GM18505 (cell line): ENCODE data around the gene PAQR9.

ENCODE experiments used
- ATAC-seq: cut with Tn5 transposase; IDR thresholded peaks from one replicate; pipeline ENCODE4 v1.9.1; 2021; ENCODE audit not compliant: unreplicated experiment
- POLR2A ChIP-seq: IDR thresholded peaks from 4 replicates; pipeline ENCODE4 v1.6.1; 2011; ENCODE audit warnings: borderline replicate concordance; ENCODE audit not compliant: insufficient read depth, insufficient read length; ENCODE audit errors: extremely low read depth

The PAQR9 gene

GRCh38 chr3:142952272-142953193 lies 10.9 kb downstream of the PAQR9 start:
- ATAC-seq = no peak
- TF ChIP-seq POLR2A = no peak

DNA sequence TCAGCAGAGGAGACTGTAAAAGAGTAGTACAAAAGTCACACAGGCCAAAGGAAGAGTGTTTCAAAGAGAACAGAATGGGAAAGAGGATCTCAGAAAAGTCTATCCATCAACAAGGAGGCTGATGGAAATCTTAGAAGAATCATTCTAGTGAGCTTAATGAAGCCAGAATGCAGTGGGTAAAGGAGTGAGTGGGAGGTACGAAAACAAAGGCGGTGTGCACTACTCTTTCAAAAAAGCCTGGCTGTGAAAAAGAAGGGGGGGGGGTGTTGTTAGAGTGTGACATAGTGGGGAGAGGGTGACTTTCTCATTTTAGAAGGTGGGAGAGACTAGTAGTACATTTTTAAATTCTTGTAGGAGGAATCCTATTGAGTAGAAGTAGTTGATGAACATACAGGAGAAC lies 11.7 kb downstream of the PAQR9 start:
- ATAC-seq = no peak
- TF ChIP-seq POLR2A = no peak

DNA sequence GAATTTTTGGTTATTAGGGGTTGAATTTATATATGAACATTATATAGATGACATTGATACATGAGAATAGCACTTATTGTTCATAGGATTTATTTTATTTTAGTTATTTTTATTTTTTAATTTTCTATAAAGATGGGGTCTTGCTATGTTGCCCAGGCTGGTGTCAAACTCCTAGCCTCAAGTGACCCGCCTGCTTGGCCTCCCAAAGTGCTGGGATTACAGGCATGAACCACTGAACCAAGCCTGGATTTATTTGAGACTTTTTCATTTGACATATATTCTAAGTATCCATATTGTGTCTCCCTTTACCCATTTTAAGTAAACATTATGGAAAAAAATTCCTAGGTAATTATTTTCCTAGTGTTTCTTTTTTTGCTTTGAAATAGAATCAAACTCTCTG lies 12.5 kb downstream of the PAQR9 start:
- no peak for ATAC-seq
- TF ChIP-seq POLR2A = no peak

DNA sequence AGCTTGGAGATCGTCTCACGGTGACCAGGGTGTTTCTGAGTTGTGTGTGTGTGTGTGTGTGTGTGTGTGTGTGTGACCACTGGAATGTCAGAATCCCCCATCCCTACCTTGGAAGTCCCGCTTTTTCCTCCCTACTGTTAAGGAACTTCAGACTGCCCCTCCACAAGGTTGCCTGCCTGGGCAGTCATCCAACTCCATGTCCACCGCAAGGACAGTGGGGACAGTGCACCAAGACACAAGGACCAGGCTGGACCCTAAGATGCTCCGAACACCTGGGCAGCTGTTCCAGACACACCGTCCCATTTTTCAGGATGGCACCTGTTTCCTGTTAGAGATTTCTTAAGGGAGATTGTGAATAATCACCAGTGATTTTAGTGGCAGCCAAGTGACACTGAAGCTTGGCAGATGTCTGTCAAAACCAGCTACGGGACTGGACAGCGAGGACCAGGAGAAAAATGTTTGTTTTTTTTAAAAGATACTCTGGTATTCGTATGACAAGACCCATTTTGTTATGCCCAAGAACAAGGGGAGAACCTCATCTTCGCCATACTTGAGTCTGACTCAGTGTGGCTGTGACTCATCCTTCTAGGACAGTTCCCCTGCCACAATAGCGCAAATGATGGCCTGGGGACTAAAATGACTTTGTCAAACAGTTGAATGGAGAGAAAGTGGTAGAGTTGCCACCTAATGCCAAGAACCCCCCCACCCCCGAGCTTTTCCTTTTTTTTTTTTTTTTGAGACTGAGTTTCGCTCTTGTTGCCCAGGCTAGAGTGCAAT lies 15.5 kb downstream of the PAQR9 start:
- TF ChIP-seq POLR2A = no peak
- no peak for ATAC-seq

DNA sequence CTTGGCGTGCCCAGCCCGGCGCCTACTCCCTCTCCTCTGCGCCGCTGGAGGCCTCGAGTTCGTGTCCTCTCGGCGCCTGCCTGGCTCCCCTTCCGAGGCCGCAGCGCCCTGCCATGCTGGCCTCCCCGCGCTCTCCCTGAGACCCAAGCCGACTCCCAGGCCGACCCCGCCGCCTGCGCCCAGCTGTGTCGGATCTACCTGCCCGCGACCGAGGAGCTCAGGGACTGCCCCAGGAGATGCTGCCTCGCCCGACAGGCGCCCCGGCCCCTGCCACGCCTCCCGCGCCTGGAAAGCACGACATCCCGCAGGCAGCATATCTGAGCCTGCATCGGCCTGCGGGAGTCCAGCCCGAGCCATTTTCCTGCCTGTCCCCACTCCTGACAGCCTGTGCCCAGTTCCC lies 16.1 kb downstream of the PAQR9 start:
- ATAC-seq = no peak
- TF ChIP-seq POLR2A = no peak

- no peak for TF ChIP-seq POLR2A
Measured at GRCh38 chr3:142946861-142947260, 16.6 kb downstream of the PAQR9 start.

DNA sequence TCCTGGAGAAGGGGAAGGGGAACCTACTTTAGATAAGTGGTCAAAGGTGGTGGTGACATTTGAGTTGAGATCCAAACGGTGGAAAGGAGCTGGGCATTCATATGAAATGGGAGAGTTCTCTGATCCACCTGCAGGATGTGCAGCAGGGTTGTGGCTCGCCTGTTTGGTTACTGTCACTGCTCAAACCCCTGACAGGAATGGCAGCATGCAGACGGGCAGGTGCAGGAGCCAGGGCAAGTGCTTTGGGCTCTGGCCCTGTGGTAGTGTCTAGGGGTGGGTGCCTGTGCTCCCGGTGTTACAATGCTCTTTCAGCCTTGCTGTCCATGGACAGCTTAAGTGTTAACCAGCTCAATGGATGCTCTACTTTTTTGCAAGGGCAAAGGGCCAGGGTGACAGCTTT lies 18.5 kb downstream of the PAQR9 start:
- no peak for ATAC-seq
- TF ChIP-seq POLR2A = no peak

More at GRCh38 chr3:142946861-142947260, 16.6 kb downstream of the PAQR9 start:
- ATAC-seq = no peak

DNA sequence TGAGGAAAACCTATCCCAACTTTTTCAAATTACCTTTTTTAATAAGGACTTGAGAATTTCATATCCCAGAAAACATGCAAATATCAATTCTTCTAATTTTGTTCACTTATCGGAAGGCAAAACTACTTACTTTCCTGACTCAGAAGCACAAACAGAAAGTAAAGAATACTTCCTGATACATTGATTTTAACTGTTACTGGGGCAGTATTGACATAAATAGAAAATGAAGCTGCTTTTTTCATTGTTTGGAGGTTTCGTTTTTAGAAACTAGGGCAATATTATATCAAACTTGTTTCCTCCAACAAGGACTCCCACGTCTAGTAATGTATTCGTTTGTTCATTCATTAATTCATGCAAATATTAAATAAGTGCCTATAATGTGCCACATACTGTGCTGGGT lies 19.1 kb downstream of the PAQR9 start:
- no peak for ATAC-seq
- TF ChIP-seq POLR2A = no peak

- ATAC-seq = no peak
- no peak for TF ChIP-seq POLR2A
Measured at GRCh38 chr3:142943870-142944269, 19.6 kb downstream of the PAQR9 start.

DNA sequence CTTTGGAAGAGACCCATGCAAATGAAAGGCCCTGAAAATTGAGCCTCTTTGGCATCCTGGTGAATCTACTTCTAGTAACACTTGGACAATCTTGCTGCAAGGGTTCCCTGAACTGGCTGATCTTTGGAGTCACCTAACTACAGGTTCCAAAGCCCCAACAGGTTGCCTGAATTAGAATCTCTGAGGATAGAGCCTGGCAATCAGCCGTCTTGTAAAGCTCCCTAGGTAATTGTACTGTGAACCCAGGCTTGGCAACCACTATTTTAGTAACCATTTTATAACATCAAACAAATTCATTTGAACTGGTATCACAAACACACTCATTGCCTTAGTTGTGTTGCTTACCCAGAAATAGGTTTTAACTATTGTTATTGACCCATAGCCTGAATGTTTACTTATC lies 20.1 kb downstream of the PAQR9 start:
- no peak for ATAC-seq
- no peak for TF ChIP-seq POLR2A

- no peak for ATAC-seq
Measured at GRCh38 chr3:142941373-142942123, 21.9 kb downstream of the PAQR9 start.

DNA sequence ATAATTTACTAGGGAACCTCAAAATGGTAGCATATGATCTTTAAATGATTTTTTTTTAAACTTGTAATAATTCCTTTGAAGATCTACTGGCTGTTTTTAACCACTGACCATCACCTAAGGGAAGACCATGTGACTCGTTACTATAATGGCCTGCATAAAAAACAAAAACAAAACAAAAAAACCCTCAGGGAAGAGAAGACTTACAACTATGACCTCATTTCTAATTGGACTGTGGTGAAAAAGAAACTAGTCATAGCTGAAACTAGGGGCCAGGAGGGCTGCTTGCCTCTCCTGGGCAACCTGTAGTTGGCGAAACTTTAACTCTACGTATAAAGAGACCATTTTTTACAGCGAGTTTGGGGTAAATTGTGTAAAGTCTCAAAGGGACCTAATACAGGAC lies 23.0 kb downstream of the PAQR9 start:
- TF ChIP-seq POLR2A = no peak

More at GRCh38 chr3:142941373-142942123, 21.9 kb downstream of the PAQR9 start:
- TF ChIP-seq POLR2A = no peak

GRCh38 chr3:142940000-142940399 lies 23.5 kb downstream of the PAQR9 start:
- no peak for TF ChIP-seq POLR2A
- ATAC-seq = no peak

More for the DNA sequence above, 23.0 kb downstream of the PAQR9 start:
- no peak for ATAC-seq
